Medulla oblongata (tissue), 1 donor: Measurements from ENCODE around the gene ADORA2B.
A peak's percentile ranks its signal among the peaks of the same experiment; 100 is the strongest.

Experiments
- DNase-seq: peaks from one replicate; pipeline ENCODE4 v3.0.0-alpha.2; 2015; ENCODE audit errors: extremely low spot score

Gene ADORA2B

DNA sequence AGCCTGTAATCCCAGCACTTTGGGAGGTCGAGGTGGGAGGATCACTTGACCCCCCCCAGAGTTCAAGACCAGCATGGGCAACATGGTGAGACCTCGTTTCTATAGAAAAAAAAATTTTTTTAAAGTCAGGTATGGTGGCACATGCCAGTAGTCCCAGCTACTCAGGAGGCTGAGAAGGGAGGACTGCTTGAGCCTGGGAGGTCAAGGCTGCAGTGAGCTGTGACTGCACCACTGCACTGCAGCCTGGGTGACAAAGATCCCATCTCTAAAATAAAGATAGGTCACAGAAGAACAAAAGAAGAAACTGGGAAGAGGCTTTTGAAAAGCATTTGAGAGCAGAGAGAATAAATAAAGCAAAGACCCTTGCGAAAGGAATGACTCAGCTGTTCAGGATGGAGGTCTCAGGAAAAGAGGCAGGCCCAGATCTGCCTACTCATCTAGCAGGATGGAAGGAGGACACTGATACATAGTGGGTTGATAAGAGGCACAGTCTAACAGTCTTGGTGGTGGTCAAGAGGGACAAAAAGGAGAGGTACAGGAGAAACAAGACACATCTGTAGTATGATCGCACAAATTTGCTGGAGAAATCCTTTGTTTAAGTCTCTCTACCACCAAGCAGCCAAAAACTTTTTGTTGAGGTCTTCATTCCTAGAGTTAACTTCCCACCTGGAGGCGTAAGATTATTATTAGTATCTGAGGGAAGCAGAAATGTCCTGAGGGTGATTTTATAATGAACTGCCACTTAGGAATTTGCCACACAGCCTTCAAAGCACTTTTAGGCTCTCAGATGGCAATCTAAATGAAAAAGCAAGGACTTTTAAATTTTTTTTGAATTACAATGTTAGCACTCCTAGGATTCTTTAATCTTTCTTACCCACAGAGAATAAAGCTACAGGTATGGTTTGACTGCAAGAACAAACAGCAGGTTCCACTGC is 37.0 kb downstream of the ADORA2B start:
- no peak for DNase-seq

DNA sequence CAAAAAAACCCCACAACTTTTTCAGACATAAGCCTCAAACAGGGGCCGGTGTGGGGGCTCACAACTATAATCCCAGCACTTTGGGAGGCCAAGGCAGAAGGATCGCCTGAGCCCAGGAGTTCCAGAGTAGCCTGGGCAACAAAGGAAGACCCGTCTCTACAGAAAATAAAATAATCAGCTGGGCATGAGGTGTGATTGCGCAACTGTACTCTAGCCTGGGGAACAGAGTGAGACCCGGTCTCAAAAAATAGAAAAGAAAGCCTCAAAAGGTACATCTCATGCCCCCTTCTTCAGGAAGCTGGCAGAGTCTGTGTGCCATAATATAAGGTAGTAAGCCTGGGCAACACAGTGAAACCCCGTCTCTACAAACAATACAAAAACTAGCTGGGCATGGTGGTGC is 51.4 kb downstream of the ADORA2B start:
- DNase-seq: no peak

DNA sequence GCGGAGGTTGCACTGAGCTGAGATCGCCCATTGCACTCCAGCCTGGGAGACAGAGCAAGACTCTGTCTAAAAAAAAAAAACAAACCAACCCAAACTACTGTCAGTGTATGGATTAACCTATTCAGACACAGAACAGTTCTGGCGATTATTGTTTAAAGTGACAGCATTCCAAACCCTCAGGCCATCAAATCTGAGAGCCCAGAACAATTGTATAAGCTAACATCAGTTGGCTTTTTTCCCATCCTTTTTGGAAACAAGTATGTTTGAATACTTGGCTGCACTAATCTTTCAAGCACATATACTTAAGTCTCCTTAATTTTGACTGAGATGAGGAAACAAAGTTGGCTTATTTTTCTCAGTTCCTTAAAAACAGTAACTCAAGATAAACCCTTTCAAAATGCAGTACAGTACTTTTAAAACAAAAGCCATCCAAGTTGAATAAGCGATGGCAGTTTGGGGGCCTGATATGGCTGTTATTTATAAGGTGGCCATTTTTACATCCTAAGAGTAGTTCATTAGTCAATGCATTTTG is 53.2 kb downstream of the ADORA2B start:
- no peak for DNase-seq

DNA sequence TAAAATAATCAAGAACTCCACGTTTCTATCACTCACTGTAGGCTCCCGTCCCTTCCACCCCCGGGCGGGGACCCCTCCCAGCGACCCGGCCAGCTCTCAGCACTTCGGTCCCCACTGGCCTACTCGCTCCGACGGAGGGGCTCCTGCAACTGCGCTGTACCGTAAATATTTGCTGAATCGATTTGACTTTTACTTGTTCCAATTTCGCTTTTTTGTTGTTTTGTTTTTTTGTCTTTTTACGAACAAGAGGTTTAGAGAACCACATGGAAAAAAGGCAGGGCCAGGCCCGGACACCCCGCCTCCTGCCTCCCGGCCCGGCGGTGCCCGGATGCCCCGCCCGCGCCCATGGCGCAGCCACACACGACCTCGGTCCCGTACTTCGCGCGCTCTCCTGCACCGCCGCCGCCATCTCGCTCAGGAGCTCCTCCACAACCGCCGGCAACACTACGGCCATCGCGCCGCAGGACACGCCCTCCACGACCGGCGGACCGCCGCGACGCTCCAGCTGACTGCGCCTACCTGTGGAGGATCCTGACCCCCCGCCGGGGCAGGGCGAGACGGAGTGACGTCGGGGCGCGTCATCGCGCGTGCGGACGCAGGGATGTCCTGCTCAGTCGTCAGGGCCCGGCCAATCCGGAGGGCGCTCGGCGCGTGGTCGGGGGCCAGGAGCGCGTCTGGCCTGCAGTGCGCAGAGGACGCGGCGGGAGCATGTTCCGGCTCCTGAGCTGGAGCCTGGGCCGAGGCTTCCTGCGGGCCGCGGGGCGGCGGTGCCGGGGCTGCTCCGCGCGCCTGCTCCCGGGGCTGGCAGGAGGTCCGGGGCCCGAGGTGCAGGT is 54.4 kb downstream of the ADORA2B start, which contains the start of the genes TTC19 and ZSWIM7:
TSS of gene TTC19 (plus strand) at position 684 of the 833 bp plus-strand sequence. CDS start at position 709, 25 bp downstream.
TSS of gene ZSWIM7 (minus strand) at position 564 of the 833 bp plus-strand sequence. CDS start at position 454, 110 bp downstream.
- peak; percentile 97 for DNase-seq

DNA sequence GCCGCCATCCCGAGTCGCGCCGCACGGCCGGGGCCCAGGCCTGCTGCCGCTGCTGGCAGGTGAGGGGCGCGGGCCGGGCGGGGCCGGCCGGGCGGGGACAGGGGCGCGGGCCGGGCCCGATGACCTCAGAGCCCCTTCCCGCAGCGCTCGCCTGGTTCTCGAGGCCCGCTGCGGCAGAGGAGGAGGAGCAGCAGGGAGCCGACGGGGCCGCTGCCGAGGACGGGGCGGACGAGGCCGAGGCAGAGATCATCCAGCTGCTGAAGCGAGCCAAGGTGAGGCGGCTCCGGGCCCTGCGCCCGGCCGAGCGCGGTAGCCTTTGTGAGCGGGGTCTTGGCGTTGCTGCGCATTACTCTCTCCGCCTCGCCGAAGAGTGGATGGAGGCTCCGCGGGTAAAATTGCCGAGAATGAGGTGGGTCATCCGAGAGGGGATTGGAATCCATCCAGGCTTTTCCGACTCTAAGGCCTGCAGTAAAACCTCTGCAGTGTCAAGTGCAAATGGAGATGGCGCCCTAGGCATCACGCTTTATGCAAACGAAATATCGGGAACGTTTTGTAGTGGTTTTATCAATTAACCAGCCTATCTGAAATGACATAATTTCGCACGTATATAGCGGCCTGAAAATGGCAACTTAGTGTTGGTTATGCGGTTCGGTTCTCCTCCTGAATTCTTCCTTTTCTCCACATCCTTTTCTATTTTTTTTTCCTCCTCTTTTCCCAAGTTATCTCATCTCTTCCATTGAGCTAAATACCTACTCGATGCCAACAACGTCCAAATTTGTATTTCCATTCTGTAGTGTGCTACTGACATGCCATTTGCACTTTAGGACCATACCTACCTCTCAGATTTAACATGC is 55.3 kb downstream of the ADORA2B start:
- peak; percentile 35 for DNase-seq

DNA sequence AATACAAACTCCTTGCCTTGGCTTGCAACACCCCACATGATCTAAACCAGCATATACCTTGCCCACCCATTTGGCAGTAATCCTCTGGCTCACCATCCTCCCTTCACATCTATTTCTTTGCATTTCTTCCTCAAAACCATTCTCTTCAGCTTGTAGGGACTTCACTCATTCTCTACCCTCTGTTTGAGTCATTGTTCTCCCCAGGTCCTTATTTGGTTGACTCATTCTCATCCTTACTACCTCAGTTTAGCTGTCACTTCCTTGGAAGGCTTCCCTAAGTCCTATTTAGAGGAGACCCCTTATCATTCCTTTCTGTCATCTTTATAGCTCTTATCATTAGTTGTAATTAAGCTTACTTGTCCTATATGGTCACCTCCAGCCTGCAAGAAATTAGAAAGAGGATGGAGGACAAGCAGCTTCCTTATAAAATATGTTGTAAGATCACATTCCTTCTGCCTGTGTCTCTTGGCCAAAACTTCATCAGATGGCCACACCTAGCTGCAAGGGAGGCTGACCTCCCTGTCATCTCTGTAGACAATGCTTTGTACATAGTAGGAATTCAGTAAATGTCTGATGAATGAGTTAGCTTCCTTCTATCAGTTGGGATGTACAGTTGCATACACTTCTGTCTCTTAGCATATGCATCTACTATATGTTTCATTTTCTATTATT is 56.4 kb downstream of the ADORA2B start:
- no peak for DNase-seq

DNA sequence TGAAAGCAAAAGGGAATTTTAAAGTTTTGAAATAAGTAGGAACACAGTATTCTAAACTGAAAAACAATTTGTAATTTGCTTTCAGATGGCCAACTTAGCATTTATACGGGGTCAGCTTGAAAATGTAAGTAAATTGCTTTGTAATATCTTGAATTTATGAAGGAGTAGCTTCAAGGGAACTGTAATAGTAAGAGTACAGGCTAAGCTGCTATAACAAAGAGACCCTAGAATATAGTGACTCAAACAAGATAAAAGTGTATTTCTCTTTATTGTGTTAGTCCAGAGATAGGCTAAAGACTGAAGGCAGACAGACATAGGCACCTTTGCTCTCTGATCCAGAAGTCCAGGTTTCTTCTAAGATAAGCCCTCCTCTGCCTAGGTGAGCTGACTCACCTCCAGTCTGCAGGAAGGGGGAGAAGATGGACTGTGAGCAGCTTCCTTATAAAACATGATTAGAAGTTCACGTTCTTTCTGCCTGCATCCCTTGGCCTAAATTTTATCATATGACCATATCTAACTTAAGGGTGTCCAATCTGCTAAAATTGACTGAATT is 57.9 kb downstream of the ADORA2B start:
- no peak for DNase-seq

DNA sequence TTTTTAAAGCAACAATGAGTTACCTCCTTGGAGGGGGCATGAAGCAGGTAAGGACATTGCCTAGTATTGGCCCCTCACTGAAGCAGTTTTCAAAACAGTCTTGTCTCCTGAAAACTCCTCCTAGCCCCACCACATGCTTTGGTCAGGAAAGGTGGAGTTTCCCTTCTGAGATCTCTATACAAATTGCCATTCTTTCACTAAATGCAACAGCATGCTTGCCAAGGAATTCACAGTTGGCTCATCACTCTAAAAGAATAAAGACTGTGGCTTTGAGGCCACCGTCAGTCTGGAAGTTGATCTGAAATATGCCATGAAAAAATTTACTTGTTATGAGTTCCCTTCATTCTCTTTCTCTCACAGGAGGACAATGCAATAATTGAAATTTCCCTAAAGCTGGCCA is 58.9 kb downstream of the ADORA2B start:
- no peak for DNase-seq

DNA sequence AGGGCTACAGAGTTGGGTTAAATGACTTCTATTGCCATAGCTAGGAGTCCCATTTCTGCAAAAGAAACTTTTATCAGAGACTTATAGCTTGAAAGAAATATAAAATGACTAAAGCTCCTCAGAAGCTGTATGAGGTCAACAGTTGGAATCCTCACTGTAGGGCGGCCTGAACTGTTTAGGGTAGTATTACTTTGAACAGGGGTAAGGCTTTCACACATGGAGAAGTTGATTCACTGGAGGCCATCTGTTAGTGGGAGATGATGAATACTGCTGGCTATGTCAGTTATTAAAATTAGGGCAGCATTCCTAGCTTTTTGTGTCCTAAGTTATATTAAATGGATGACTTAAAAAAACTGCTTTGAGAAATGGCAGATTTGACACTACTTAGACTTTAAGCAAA is 60.7 kb downstream of the ADORA2B start:
- no peak for DNase-seq

DNA sequence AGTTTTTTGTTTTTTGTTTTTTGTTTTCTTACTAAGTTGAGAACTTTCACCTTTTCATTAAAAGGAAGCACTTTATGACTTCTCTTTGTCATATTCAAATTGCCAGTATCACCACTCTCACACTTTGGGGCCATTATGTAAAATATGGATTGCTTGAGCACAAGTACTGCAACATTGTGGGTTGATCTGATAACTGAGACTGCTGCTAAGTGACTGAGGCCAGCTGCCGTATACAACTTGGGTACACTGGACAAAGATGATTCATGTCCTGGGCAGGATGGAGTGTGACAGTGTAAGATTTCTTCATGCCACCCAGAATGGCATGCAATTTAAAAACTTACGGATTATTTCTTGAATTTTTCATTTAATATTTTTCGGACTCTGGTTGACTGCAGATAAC is 62.5 kb downstream of the ADORA2B start:
- DNase-seq: no peak

DNA sequence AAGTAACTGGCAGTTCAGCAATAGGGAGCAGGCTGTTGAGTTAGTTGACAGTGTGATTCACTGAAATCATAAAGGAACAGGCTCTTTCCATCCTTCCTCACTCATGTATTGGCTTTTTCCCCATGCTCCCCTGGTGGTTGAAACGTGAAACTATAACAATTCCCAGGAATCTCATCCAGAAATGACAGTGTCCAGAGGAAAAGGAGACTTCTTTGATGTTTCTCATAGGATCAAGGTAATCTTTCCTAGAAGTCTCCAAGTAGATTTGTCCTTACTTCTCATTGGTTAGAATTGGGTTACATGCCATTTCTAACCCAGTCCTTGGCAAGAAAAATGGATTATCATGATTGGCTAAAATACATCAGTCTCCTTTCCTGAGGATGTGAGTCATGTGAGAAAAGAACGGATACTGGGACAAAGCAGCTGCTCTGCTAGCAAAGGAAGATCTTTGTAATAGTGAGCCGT is 69.0 kb downstream of the ADORA2B start:
- no peak for DNase-seq

DNA sequence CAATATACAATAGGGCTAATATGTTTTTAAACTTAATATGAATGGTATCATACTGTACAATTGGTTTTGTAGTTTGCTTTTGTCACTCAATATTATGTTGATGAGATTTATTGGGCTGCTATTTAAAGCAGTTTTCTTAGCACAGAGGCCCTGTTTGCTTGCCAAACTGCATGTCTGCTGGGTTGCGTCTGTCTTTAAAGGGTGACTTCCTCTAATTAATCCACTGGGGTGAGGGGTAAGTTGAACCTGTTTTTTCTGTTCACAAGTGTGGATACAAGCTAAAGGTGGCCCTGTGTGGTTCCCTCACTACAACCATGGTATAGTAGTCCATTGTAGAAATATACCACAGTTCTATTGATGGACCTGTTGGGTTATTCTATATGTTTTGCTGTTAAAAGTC is 74.4 kb downstream of the ADORA2B start:
- no peak for DNase-seq

DNA sequence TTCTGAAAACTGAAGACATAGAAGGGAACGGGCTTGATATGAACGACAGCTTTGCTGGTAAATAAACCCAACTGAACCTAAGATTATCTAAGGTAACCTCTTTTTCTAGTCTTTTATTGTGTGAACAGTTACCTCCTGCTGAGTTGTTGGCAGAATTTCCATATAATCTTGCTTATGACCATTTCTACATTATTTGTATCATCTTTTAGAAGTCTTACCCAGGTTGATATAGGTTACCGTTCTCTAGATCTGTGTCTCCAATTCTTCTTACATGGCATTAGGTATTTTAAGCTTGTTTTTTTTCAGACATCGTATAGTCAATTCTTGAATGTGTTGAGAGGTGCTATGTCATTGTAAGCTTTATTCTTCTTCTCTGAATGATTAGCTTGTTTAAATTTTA is 79.0 kb downstream of the ADORA2B start:
- DNase-seq: no peak

DNA sequence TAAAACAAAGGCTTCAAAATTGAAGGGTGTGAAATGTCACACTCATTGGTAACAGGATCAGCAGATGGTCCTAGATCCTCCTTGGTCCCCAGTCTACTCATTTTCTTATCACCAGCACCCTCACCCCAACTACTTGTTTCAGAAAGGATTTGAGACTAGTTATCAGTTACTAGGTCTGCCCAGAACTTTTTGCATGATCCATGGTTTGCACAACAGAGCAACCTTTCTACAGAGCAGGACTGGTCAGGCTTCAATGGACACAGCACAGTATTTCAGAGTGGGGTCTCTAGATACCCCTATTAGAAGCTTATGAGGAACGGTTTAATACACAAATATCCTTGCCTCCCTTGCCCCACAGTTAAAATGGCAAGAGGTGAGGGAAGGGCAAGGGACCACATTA is 80.3 kb downstream of the ADORA2B start:
- DNase-seq: no peak
